ENCODE results near the gene TUB.

DNA sequence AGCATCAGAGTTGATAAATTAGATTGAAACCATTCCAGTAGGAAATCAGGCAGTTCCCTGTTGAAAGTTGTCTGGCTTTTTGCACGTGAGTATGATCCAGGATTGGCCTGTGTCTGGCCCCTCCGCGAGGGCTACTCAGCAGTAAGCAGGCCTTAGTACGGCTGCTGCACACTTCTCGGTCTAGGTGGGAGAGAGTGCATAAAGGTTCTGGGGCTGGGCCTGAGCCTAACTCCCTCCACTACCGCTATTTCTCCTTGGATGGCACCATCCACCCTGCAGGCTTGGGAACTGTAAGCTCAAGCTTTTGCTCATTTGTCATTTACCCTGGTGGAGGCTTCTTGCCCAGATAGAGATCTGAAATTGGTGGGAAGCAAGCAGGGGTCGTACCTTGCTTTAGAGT is 22.0 kb downstream of the TUB start:
- TF ChIP-seq, protein P1, sequence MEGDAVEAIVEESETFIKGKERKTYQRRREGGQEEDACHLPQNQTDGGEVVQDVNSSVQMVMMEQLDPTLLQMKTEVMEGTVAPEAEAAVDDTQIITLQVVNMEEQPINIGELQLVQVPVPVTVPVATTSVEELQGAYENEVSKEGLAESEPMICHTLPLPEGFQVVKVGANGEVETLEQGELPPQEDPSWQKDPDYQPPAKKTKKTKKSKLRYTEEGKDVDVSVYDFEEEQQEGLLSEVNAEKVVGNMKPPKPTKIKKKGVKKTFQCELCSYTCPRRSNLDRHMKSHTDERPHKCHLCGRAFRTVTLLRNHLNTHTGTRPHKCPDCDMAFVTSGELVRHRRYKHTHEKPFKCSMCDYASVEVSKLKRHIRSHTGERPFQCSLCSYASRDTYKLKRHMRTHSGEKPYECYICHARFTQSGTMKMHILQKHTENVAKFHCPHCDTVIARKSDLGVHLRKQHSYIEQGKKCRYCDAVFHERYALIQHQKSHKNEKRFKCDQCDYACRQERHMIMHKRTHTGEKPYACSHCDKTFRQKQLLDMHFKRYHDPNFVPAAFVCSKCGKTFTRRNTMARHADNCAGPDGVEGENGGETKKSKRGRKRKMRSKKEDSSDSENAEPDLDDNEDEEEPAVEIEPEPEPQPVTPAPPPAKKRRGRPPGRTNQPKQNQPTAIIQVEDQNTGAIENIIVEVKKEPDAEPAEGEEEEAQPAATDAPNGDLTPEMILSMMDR (conservative IDR thresholded peaks at IDR 0.05): no peak
- no peak for TF ChIP-seq EZH2 (IDR thresholded peaks at IDR 0.05; ENCODE audit: low read depth)
